Left colon (tissue), 2 donors: ENCODE measurements around the gene IQGAP2. TPM values are rescaled to one million over a fixed set of nuclear protein-coding genes. Genes with fewer than 3 reads are reported as not detected.
A peak's percentile ranks its signal among the peaks of the same experiment; 100 is the strongest.
"Not testable (repeated sequence)": the region's sequence is repeated elsewhere in the genome, so short reads cannot be mapped to it uniquely, and the experiment has no call there.

Source experiments
- ATAC-seq: fragments of 200-7000 bp; cut with Tn5 transposase; one replicate; pipeline ENCODE4 v1.9.1; 2020; ENCODE audit warnings: mild to moderate bottlenecking, moderate library complexity
- DNase-seq, 2 donors: peaks; one replicate each; pipeline ENCODE4 v3.0.0-alpha.2; 2020
- intact Hi-C, 2 donors: fragments of 100-400 bp; cut with DNase I in 1 of 2; cut with micrococcal nuclease in 1 of 2; formaldehyde crosslinking; loops; one replicate each; pipeline versions ENCODE4 v1.11.2 to v1.14.0; 2022; cut with DNase I, micrococcal nuclease
- total RNA-seq, 2 donors: library from RNA; stranded (reverse); fragmentation: NEBNext Ultra II Directional; extraction: Animal tissue kit (Norgen Biotek cat#: 25700); gene quantifications; one replicate each; pipeline ENCODE4 v1.2.1, GENCODE V29; 2021
- donor health status: DM: no; HTN: no; CAD: no.
- donor health status: DM: yes; HTN: yes; CAD: no.

The IQGAP2 gene
- total RNA-seq, 2 donors from 2014 or later: 104 to 123 TPM

- no peak for ATAC-seq
- no peak for DNase-seq
- intact Hi-C loops: loop anchor here in 1 of 2 donors (10.0 kb wide), 1 partner anchor 139 kb away; no protein-coding TSS in a partner anchor
Measured at GRCh38 chr5:76406014-76406413, 2.9 kb downstream of the IQGAP2 start.

GRCh38 chr5:76406673-76407072 is 3.6 kb downstream of the IQGAP2 start:
- no peak for DNase-seq
- no peak for ATAC-seq
- intact Hi-C loops: loop anchor here in 1 of 2 donors (10.0 kb wide), 1 partner anchor 138 kb away; no protein-coding TSS in a partner anchor

GRCh38 chr5:76408104-76408654 is 5.1 kb downstream of the IQGAP2 start:
- DNase-seq (no peak), ATAC-seq (no peak)
- intact Hi-C loops: loop anchor here in 1 of 2 donors (10.0 kb wide), 1 partner anchor 137 kb away; no protein-coding TSS in a partner anchor

GRCh38 chr5:76412511-76412910 is 9.4 kb downstream of the IQGAP2 start:
- no peak for DNase-seq

GRCh38 chr5:76413746-76414145 is 10.7 kb downstream of the IQGAP2 start:
- intact Hi-C loops: no loop called here
- DNase-seq (no peak), ATAC-seq (no peak)

More at GRCh38 chr5:76412511-76412910, 9.4 kb downstream of the IQGAP2 start:
- ATAC-seq: peak; percentile 32
- intact Hi-C loops: no loop called here

- DNase-seq (no peak), ATAC-seq (no peak)
- intact Hi-C loops: no loop called here
Measured at GRCh38 chr5:76414788-76415187, 11.7 kb downstream of the IQGAP2 start.

- no peak for ATAC-seq
- intact Hi-C loops: no loop called here
- DNase-seq: no peak
Measured at GRCh38 chr5:76415855-76416254, 12.8 kb downstream of the IQGAP2 start.

GRCh38 chr5:76419597-76420298 is 16.7 kb downstream of the IQGAP2 start:
- intact Hi-C loops: no loop called here
- DNase-seq (no peak), ATAC-seq (no peak)

- intact Hi-C loops: no loop called here
- DNase-seq (no peak), ATAC-seq (no peak)
Measured at GRCh38 chr5:76422227-76422626, 19.1 kb downstream of the IQGAP2 start.

GRCh38 chr5:76422742-76423141 is 19.7 kb downstream of the IQGAP2 start:
- intact Hi-C loops: no loop called here
- DNase-seq: no peak
- ATAC-seq: no peak

GRCh38 chr5:76425146-76425545 is 22.1 kb downstream of the IQGAP2 start:
- DNase-seq (no peak), ATAC-seq (no peak)
- intact Hi-C loops: no loop called here

GRCh38 chr5:76425928-76426804 is 23.1 kb downstream of the IQGAP2 start:
- no peak for DNase-seq
- intact Hi-C loops: no loop called here
- ATAC-seq: no peak

- ATAC-seq (no peak), DNase-seq (no peak)
- intact Hi-C loops: no loop called here
Measured at GRCh38 chr5:76427206-76428140, 24.4 kb downstream of the IQGAP2 start.

GRCh38 chr5:76428550-76428949 is 25.5 kb downstream of the IQGAP2 start:
- DNase-seq, ATAC-seq, intact Hi-C loops: not testable (repeated sequence)

GRCh38 chr5:76433261-76433660 is 30.2 kb downstream of the IQGAP2 start:
- no peak for ATAC-seq
- intact Hi-C loops: no loop called here
- DNase-seq: no peak

GRCh38 chr5:76437507-76437906 is 34.4 kb downstream of the IQGAP2 start:
- DNase-seq, ATAC-seq, intact Hi-C loops: not testable (repeated sequence)

- DNase-seq: no peak
- no peak for ATAC-seq
- intact Hi-C loops: no loop called here
Measured at GRCh38 chr5:76438025-76438424, 34.9 kb downstream of the IQGAP2 start.

GRCh38 chr5:76439201-76439600 is 36.1 kb downstream of the IQGAP2 start:
- no peak for DNase-seq
- ATAC-seq: no peak
- intact Hi-C loops: no loop called here

GRCh38 chr5:76439929-76440328 is 36.8 kb downstream of the IQGAP2 start:
- intact Hi-C loops: no loop called here
- DNase-seq (no peak), ATAC-seq (no peak)
